ENCODE data around the gene SH3BGRL3. TPM values are rescaled to one million over a fixed set of nuclear protein-coding genes. Genes with fewer than 3 reads are reported as not detected.

SH3BGRL3 gene
- total and polyA plus RNA-seq, 2 experiments from 2014 or later: 30.9 to 370 TPM

GRCh38 chr1:26286064-26286416 lies 6.2 kb downstream of the SH3BGRL3 start:
- TF ChIP-seq CREB1 (CRISPR knock-in tag; IDR thresholded peaks at IDR 0.05; ENCODE audit: low read depth) (no peak), ETS1 (IDR thresholded peaks at IDR 0.05) (no peak), STAT1 (IDR thresholded peaks at IDR 0.05; ENCODE audit: unreplicated experiment) (no peak), NANOG (IDR thresholded peaks at IDR 0.05; ENCODE audit: borderline replicate concordance) (no peak), EZH2phosphoT487 (IDR thresholded peaks at IDR 0.05; ENCODE audit: unreplicated experiment) (no peak)
- peaks cover 4% of the 10 kb centered on the region; the same call in 1 of the 2 replicates for H3K36me3 ChIP-seq (ENCODE audit: insufficient read depth)
- H4K20me1 ChIP-seq (replicated peaks; ENCODE audit: insufficient read depth): 0 out of 2 replicates have a peak, but pooled peaks cover 3% of the 10 kb centered on the region
- no peak overlapping the region for H3K27ac Mint-ChIP-seq
- ATAC-seq (no peak), DNase-seq (ENCODE audit: low spot score) (no peak)
- no peaks in the 10 kb centered on the region for H3K79me2 ChIP-seq (replicated peaks; ENCODE audit: insufficient read depth)
- H3K9me3 Mint-ChIP-seq: no peaks in the 10 kb centered on the region; the same call in 2 of the 3 replicates
- H3K9me2 ChIP-seq (ENCODE audit: insufficient read depth): no peaks in the 10 kb centered on the region
- H3K36me3 Mint-ChIP-seq (ENCODE audit: low read depth): peaks cover 2% of the 10 kb centered on the region; the same call in 2 of the 3 replicates
- no peak overlapping the region for H3K4me3 ChIP-seq
- peaks cover 22% of the 10 kb centered on the region for H3K4me1 ChIP-seq (ENCODE audit: insufficient read depth)
- no peak overlapping the region for H3K4me2 ChIP-seq
- no peak overlapping the region for H3K4me3 Mint-ChIP-seq
- peaks cover 47% of the 10 kb centered on the region for H3K4me1 Mint-ChIP-seq
- H3F3A ChIP-seq (replicated peaks; ENCODE audit: low read depth): peaks cover 7% of the 10 kb centered on the region; the same call in 1 of the 2 replicates
- H3K27me3 Mint-ChIP-seq (ENCODE audit: insufficient read depth, low read depth, poor library complexity): peaks cover 20% of the 10 kb centered on the region
- H3K27me3 ChIP-seq (ENCODE audit: insufficient read depth): no peaks in the 10 kb centered on the region
- H3K27ac ChIP-seq (ENCODE audit: low read depth): no peak overlapping the region
- H2AFZ ChIP-seq: no peak overlapping the region

- TF ChIP-seq EZH2 (IDR thresholded peaks at IDR 0.05; ENCODE audit: low read depth, unreplicated experiment): no peak
- TF ChIP-seq JUNB (IDR thresholded peaks at IDR 0.05; ENCODE audit: unreplicated experiment): no peak
- no peak for TF ChIP-seq ETS1 (IDR thresholded peaks at IDR 0.05)
- no peak for TF ChIP-seq ZNF331 (CRISPR knock-in tag; IDR thresholded peaks at IDR 0.05; ENCODE audit: low read depth)
- TF ChIP-seq CTCF (conservative IDR thresholded peaks at IDR 0.05; ENCODE audit: low read depth in 2 of 2): no peak
- no peak for TF ChIP-seq ZNF114 (CRISPR knock-in tag; IDR thresholded peaks at IDR 0.05)
- no peak for TF ChIP-seq STAT1 (IDR thresholded peaks at IDR 0.05; ENCODE audit: unreplicated experiment)
- no peak for TF ChIP-seq REST (IDR thresholded peaks at IDR 0.05; ENCODE audit: unreplicated experiment)
Measured at GRCh38 chr1:26287033-26287711, 7.3 kb downstream of the SH3BGRL3 start.

More at GRCh38 chr1:26287033-26287711, 7.3 kb downstream of the SH3BGRL3 start:
- Histone ChIP-seq H3K27me3 (ENCODE audit: insufficient read depth) (no peaks in the 10 kb centered on the region), H3K79me2 (replicated peaks; ENCODE audit: insufficient read depth) (no peaks in the 10 kb centered on the region), H3K4me2 (no peak overlapping the region), H3K4me1 (ENCODE audit: insufficient read depth) (peaks cover 12% of the 10 kb centered on the region; the same call in 1 of the 2 replicates), H3K27ac (ENCODE audit: low read depth) (no peak overlapping the region), H3F3A (replicated peaks; ENCODE audit: low read depth) (no peaks in the 10 kb centered on the region), H3K4me3 (no peak overlapping the region), H4K20me1 (replicated peaks; ENCODE audit: insufficient read depth) (0 out of 2 replicates have a peak, but pooled peaks cover 3% of the 10 kb centered on the region), H3K36me3 (ENCODE audit: insufficient read depth) (no peaks in the 10 kb centered on the region), H2AFZ (no peak overlapping the region), H3K9me2 (ENCODE audit: insufficient read depth) (no peaks in the 10 kb centered on the region)
- ATAC-seq (no peak), DNase-seq (ENCODE audit: low spot score) (no peak)
- no peaks in the 10 kb centered on the region for H3K9me3 Mint-ChIP-seq
- H3K4me3 Mint-ChIP-seq: no peak overlapping the region
- H3K4me1 Mint-ChIP-seq: peaks cover 45% of the 10 kb centered on the region
- peaks cover 14% of the 10 kb centered on the region for H3K27me3 Mint-ChIP-seq (ENCODE audit: insufficient read depth, low read depth, poor library complexity)
- no peaks in the 10 kb centered on the region; the same call in 2 of the 3 replicates for H3K36me3 Mint-ChIP-seq (ENCODE audit: low read depth)
- H3K27ac Mint-ChIP-seq: no peak overlapping the region

All from GM23338 (cell line).